Neural progenitor cell (in vitro differentiated cells): Measurements from ENCODE around the gene KRT7.

Experiments
- CTCF ChIP-seq: fragments of 200-600 bp; sonication (generic); IDR thresholded peaks from 2 replicates; pipeline ENCODE4 v1.5.1; 2017; ENCODE audit warnings: antibody characterized with exemption, mild to moderate bottlenecking
- EZH2 ChIP-seq: fragments of 200-600 bp; sonication (generic); IDR thresholded peaks from 2 replicates; pipeline ENCODE4 v1.6.1; 2017; ENCODE audit warnings: antibody characterized with exemption, mild to moderate bottlenecking, moderate library complexity
- EZH2phosphoT487 ChIP-seq: fragments of 200-600 bp; sonication (generic); IDR thresholded peaks from 2 replicates; pipeline ENCODE4 v1.6.1; 2017; ENCODE audit warnings: antibody characterized with exemption

- TF ChIP-seq CTCF: no peak
- TF ChIP-seq EZH2: no peak
- TF ChIP-seq EZH2phosphoT487: no peak
Measured at GRCh38 chr12:52261208-52261484, 28.1 kb downstream of the KRT7 start.
